NOMO-1 treated with DMSO at 0.1 percent for 48 hours (cell line): ENCODE data around the gene PHKG2.

Experiments used
- DNase-seq: peaks from one replicate; lab custom pipeline; 2025; ENCODE audit not compliant: unreplicated experiment; lab: John Stamatoyannopoulos, UW

PHKG2 gene

DNA sequence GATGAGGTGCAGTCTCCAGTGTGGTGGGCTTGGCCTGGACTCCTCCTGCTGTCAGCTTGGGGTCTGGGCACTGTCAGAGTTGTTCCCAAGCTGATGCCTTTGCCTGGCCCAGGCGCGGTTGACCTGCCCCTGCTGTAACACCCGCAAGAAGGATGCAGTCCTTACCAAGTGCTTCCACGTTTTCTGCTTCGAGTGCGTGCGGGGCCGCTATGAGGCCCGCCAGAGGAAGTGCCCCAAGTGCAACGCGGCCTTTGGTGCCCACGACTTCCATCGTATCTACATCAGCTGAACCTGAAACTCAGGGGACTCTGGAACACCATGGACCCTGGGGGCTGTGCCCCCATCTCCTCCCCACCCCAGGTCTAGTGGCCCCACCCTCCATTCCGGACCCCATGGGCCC, 25.6 kb downstream of the PHKG2 start:
- no peak for DNase-seq

DNA sequence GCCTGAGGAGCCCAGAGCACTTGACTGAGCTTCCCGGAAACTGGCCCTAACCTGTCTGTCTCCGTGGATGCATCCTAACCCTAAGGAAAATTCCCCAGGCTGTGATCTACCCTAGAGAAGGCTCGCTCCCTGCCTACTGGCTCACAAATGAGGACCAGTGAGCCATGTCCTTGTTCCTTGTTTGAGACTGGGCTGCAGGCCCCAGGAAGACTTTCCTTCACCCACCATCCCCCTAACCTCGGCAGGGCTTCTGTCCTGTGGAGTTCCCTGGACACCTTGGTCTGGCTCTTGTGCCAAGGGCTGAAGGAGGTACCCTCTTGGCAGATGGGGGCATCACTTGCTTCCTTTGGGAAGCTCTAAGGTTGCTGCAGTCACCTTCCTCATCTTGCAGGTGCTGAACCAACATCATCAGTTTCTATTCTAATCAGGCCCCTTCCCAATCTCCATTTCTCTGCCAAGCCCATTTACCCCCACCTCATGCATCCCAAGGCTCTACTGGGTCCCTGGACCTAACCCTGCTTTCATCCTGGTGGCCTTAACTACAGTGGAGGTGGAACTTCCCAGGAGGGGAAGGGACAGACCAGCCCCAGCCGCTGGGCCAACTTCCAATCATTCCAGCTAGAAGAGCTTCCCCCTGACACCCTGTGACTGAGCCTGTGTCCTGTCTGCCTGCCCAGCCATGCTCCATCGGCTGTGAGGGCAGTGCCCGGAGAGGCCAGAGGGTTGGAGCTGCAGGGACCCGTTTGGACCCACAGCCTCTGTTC, 26.3 kb downstream of the PHKG2 start:
- no peak for DNase-seq

DNA sequence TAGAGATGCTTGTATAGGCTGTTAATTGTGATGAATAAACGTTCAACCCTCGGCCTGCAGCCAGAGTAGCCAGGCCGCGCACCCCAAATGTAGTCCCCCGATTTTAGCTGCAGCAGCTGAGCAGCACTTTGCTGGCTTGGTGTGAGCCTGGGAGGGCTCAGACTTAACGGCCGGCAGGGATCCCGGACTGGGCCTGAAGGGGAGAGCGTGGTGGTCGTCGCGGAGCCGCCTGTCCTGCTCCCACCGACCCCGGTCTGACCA, 26.8 kb downstream of the PHKG2 start:
- no peak for DNase-seq

DNA sequence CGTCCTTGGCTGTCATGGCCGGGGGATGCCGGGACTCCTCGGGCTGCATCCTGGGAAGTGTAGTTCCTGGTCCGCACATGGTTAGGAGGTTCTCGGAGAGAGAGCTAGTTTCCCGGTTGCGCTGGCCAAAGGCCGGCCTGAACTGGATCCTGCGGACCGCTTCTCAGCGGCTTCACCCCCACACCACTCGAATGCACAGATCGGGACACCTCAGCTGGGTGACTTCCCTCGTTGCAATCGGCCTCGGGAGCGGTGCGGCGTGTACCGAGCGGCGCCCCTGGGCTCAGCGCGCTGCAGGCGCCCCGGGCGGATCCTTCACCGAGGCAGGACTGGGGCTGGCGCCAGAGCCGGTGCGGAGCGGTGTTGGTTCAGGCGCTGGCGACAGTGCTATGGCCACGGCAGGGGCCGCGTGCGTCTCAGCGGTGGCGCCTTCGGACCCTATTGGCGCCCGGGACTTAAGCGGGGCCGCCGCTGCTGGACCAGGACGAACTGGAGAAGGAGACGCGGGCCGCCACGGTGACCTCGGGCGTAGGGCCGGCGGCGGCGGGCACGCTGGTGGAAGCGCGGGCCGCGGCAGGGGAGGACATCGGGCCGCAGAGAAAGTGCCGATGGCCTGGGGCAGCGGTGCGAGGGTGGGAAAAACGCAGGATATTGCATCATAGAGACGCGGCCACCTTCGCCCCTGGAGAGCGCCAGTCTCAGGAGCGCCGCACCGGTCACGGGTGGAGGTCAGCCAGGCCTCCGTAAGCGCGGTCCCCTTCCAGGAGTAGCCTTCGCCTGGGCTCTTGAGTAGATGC, 27.4 kb downstream of the PHKG2 start:
- DNase-seq, result peak; percentile 87

DNA sequence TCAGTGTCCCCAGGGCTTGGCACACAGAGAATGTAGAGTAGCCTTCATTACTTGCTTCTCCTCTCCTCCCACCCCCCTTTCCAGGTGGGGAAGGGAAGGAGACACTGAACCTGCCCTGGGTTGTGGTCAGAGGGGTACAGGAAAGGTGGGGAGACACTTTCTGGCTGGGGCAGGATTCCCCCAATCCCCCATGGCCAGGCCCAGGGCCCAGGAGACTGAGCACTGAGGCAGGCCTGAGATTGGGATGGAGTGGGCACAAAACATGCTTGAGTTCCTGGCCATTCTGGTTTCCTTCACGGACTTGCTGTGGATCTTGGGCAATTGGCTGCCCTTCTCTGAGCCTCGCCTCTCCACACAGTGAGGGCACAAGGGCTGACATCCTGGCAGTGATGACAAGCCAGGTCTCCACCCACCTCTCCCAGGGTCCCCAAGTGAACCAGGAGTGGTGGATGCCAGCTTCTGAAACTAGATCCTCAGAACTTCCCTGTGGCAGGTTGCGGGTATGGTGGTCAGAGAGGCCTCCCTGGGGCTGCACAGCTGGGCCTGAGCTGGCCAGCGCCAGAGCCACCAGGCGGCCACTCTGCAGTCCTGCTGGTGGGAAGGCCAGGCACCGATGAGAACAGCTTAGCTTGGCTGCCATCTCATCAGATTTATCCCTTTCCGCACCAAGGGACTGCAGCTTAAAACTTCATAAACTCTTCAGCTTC, 29.5 kb downstream of the PHKG2 start:
- DNase-seq, result no peak

DNA sequence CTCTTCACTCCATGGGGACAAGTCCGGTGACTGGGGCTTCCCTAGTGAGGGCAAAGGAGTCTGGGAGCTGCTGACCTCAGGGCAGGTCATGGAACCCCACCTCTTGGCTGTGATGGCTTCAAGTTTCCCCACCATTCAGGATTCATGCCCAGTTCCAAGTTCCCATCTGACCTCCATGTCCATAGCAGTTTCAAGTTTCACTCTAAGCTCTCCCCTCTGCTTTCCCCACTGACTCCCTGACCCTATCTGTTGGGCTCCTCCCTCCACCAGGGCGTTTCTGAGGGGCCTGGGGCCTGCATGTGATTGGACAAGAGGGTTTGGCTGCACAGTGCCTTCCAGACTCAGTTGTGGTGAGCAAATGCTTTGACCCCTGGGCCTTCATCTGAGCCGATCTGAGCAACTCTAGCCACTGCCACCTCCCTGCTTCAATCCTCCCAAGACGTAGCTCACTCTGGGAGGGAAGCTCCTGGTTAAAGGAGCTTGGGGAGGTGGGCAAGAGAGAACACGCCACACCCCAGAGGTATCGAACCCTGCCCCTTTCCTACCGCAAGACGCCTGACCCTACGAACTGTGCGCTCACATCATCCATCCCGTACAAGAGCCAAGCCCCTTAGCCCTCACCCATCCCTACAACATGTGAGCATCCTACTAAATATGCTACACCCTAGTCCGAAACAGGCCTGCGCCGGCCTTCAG, 30.5 kb downstream of the PHKG2 start:
- no peak for DNase-seq

DNA sequence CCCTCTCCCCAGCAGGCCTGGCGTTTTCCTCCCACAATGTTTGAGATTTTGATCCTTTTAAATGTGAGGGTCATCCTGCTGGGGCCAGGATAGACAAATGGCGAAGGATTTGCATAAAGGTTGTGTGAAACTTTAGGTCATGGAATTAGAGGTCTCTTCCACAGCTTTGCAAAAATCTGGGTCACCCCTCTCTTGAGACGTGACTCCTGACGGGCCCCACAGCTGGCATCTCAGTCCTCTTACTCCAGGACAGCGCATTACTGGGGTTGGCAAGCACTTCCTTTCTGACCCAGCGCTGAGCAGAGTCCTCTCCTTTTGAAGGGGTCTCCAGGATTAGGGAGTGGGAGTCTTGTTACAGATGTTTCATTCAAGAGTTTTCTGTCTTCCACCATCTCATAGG, 31.4 kb downstream of the PHKG2 start:
- no peak for DNase-seq

DNA sequence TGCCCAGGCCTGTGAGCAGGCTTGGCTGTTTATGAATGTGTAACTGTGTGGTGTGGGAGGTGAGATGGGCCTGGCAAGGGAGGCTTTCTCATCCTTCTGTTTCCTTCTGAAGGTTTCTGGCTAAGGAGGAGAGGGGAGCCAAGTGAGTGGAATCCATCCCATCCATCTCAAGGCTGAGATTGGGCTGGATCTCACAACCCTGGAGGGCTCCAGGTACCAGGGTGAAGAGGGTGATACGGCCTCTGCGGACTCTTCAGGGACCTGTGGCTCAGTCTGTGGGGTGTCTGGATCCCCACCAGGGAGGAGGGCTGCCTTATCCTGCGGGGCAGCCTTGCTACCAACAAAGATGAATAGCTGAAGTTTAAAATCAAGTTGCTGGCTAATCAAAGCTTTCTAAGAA, 31.8 kb downstream of the PHKG2 start:
- DNase-seq, result no peak

DNA sequence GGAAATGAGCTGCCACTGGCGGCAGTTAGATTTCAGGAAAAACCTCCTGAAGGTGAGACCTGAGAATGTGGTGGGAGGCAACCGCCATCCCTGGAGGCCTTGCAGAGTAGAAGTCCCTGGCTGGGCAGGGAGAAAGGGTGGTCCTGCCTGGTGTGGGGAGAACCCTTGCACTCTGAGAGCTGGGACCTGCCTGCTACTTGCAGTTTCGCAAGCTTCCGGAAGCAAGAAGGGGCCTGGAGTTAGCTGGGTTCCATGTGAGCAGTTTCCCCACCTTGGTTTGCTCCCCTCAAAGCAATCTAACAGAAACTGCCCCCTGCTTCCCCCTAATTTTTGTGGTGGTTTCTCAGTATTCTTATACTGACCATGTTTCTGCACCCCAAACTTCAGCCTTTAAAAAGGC, 32.3 kb downstream of the PHKG2 start:
- DNase-seq, result peak; percentile 48

DNA sequence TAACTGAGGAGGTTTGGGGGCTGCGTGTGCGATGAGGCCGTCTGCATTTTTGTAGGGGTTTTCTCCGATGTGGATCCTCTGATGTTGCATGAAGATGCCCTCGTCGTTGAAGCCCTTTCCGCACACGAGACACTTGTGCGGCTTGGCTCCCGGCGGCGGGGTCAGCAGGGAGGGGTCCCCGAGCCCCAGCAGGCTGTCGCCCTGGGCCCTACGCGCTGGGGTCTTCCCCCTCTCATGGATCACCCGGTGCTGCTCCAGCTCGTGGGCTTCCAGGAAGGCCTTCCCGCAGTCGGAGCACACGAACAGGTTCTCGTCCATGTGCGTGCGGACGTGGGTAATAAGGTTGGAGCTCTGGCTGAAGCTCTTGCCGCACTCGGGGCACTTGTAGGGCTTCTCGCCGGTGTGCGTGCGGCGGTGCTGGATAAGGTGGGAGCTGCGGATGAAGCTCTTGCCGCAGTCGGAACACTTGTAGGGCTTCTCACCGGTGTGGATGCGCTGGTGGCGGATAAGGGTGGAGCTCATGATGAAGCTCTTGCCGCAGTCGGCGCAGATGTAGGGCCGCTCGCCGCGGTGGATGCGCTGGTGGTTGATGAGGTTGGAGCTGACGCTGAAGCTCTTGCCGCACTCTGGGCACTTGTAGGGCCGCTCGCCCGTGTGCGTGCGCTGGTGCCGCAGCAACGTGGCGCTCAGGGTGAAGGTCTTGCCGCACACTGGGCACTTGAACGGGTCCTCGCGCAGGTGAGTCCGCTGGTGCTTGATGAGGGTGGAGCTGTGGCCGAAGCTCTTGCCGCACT, 34.5 kb downstream of the PHKG2 start:
- DNase-seq, result no peak

DNA sequence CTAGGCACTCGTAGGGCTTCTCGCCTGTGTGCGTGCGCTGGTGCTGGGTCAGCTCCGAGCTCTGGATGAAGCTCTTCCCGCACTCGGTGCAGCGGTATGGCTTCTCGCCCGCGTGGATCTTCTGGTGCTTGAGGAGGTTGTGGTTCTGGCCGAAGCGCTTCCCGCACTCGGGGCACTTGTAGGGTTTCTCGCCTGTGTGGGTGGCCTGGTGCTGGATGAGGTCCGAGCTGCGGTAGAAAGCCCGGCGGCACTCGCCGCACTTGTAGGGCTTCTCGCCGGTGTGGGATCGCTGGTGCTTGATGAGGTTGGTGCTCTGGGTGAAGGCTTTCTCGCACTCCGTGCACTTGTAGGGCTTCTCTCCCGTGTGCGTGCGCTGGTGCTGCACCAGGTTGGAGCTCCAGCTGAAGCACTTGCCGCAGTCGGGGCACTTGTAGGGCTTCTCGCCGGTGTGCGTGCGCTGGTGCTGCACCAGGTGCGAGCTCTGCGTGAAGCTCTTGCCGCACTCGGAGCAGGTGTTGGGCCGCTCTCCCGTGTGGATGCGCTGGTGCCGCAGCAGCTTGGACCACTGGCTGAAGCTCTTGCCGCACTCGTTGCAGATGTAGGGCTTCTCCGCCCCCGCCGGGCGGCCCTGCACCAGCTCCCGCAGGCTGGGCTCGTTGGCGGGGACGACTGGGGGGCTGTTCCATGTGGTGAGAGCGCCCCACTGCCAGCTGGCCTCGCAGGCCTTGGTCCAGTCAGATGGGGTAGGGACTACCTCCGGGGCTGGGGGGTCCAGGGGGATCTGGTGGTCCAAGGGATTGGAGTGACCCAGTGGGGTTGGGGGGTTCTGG, 35.3 kb downstream of the PHKG2 start:
- DNase-seq, result no peak

DNA sequence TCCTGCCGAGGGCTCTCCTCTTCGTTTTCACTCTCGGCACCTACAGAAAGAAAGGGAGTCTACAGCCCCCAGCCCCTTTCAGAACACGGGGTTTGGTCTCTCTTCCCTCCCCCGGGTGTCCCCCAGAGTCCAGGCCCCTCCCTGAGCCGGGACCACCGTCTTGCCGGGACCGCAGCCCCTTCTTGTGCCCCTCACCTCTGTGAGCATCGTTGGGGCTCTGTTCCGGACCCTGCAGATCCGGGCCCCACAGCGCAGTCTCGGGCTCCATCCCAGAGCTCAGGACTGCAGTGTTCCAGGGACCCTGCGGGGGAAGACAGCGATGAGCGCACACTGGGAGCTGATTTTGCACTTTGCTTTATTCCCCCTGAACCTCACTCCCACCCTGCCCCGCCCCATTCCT, 36.0 kb downstream of the PHKG2 start:
- no peak for DNase-seq

DNA sequence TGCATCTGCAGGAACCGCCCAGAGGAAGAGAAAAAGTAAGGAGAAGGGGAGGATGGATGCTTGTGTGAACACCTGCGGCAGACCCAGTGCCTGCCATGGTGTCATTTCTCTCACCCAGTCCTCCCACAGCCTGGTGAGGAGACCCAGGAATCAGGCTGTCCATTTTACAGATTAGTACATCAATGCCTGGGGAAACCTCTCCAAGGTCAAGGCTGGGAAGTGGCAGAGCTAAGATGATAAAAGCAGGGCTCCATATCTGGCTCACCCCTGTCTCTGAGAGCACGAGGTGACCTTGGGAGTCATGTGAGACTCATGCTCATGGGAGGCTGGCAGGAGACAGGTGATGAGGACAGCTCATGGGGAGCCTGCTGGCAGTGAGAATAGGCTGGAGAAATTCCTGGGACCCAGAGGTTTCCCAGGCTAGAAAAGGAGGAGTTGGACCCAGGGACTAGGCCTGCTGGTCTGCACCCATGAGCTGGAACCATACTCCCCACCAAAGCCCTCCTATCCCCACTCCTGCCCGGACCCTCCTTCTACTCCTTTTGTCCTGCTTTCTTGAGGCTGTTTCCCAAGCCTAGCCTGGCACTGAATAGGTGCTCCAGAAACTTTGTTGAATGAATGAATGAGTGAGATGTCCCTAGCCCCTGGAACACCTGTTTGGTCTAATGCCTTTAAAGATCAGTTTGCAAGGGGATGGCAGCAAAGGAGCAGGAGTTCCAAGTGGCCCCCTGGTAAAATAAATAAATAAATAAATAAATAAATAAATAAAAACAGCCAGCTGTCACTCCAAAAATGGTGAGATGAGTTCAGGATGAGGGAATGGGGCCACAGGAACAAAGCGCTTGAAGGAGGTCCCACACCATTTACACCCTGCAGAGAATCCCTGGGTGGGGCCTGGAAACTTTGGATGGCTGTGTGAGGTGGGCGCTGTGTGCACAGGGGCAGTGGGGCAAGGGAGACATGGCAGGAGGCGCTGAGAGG, 37.2 kb downstream of the PHKG2 start:
- DNase-seq, result no peak

DNA sequence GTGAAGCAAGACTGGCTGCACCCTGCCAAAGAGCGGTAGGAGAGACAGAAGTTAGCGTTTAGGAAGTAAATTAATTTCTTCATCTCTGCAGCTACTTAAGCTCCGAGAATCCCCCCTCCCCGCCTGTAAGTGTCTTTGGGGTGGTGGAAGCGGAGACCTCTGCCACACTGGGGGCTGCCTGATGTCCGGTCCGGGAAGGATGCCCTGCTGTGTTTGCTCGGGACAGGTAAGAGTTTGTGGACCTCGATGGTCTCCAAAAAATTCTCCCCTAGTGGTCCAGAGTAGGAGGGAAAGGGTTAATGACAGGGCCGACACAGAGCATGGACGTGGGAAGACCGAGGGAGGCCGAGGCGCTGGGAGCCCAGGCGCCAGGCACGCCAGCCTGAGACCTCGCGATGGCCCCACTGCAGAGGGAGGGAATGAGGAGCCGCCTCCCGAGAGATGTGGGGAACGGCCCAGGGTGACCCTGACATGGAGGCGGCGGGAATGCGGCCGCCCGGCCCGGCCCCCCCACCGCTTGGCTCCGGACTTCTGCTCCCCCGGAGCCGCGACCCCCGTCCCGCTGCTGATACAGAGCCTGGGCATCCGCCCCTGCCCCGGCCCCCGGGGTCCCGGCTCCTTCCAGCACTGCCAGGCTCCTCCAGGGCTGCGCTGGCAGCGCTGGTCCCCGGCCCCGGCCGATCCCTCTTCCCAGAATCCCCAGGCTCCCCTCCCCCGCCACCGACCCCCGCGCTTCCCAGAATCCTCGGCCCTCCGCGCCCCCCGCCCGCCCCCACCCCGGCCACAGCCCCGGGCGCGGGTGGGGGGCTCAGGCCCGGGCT, 38.1 kb downstream of the PHKG2 start:
- DNase-seq, result peak; percentile 46

DNA sequence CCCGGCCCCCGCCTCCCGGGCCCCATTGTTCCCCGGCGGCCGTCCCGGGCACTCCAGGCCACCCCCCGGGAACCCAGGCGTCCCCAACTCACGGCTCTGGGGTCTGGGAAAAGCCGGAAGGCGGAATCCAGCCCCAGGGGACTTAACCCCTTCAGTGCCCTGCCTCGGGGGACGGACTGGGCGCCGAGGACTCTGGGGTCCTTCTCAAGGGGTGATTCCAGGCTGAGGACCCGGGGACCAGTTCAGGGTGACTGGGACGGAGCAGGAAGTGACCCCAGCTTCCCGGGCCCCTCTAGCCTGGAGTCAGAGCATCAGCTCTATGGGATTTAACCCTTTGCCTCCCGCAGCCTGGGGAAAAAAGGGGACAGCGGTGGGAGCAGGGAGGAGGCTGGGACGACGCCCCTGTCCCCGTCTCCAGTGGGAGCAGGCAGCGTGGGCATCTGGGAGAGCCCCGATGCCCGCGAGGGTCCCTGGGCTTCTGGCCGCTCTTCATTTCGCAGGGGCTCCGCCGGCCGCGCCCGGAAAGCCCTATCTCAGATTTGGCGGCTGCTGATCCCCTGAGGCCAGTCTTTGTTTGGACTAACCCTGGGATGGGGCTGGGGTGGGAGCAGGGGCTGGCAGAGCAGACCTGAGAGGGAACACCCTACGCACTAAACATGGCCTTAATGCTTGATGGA, 38.8 kb downstream of the PHKG2 start, which contains the start of gene ZNF629:
Gene ZNF629, minus strand, starts transcription at position 270 of the 677 bp plus-strand sequence. CDS start 2,723 bp downstream, outside the sequence.
- DNase-seq, result peak; percentile 47

DNA sequence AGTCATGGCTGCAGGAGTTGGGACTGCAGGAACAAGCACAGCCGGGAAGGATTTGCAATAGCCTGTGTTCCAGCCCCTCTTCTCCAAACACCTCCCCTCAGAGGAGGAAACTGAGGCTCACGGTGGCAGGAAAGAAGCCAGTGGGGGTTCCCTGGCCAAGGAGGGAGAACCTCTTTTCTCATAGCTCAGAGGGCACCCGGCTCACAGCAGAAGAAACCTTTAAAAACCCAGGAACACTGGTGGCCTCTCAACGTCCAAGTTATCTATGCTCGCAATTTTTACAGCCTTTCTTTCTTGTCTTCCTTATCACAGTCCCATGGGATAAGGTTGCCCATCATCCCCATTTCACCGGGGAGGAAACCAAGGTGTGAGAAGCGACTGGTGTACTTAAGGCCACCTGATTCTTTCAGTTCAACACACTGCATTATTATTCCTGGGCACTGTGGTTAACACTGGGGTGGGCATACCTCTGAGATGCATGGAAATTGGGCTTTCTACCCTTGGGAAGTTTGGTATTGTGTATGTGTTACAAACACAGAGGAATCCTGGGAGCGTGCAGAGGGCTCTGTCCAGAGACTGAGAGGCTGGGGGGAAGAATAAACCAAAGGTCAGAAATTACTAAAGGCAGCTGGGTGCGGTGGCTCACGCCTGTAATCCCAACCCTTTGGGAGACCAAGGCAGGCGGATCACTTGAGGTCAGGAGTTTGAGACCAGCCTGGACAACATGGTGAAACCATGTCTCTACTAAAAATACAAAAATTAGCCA, 39.6 kb downstream of the PHKG2 start:
- DNase-seq, result no peak
